ENCODE results near the gene ZNF121.
A peak's percentile ranks its signal among the peaks of the same experiment; 100 is the strongest.
"Not testable (repeated sequence)": the region's sequence is repeated elsewhere in the genome, so short reads cannot be mapped to it uniquely, and the experiment has no call there.

The ZNF121 gene

DNA sequence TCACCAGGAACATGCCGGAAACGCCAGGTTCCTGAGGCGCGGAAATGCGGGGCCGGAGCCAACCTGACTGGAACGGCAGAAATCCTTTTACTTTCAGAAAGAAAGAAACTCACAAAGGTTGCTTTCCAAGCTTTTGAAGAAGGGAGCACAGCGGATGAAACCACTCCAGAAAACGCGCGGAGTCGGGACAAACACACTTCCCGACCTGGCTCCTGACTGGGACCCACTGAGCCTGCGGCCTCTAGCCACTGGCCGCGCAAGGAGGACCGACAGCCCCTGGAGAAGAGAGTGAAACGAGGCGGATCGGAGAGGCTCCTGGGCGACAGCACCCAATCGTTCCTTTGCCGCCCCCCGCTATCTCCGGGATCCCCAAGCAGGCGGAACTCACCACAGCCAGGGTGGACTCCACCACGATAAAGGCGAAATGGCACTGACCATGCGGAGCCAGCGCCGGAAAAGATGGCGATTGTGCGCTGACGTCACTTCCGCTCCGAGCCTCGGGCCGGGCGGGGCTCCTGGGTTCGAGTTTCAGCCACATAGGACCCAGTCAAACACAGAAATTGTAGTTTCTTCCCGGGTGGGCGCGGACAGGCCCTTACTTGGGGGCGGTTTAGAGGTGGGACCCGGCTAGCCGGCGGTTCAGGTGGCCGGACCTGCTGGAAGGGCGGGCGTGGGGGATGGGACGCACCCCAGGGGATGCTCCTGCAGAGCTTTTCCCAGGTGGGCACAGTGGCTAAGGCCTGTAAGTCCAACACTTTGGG is at the start of gene ZNF121:
Gene ZNF121, minus strand, starts transcription at position 432 of the 761 bp plus-strand sequence. CDS start 16,407 bp downstream, outside the sequence.
- DNase-seq = peak; percentile 75 to 77

DNA sequence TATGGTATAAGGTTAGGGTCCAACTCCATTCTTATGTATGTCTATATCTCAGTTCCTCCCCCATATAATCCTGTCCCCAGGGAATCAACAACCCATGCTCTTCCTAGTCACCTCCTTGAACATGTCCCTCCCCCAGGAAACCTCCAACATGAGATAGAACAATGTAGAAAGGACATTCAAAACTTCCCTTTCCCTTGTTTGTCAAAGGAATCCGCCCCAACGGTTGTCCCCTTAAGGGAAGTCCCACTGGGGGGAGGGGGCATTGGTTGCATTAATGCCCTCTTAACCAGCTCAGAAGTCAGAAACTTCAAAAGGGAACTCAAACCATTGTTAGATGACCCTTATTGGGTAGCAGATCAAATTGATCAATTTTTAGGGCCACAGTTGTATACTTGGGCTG is 43.6 kb upstream of the ZNF121 start:
- no peak for DNase-seq

DNA sequence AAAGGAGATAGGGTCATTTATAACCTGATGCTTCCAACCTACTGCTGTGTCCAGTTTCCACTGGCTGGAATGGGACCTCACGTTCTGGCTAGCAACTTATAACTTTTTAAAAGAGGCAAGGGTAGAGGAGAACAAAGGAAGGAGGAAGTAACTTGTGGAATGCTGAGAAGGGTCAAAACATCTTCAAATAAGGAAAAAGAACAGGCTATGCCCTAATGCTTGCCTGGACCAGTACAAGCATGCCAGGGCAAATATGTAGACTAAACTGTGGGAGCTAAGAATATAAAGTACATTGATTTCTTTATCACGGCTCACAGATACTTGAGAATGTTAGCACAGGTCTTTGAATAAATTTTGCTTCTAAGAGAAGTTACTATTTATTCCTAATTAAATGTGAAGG is 38.2 kb upstream of the ZNF121 start:
- no peak for DNase-seq

DNA sequence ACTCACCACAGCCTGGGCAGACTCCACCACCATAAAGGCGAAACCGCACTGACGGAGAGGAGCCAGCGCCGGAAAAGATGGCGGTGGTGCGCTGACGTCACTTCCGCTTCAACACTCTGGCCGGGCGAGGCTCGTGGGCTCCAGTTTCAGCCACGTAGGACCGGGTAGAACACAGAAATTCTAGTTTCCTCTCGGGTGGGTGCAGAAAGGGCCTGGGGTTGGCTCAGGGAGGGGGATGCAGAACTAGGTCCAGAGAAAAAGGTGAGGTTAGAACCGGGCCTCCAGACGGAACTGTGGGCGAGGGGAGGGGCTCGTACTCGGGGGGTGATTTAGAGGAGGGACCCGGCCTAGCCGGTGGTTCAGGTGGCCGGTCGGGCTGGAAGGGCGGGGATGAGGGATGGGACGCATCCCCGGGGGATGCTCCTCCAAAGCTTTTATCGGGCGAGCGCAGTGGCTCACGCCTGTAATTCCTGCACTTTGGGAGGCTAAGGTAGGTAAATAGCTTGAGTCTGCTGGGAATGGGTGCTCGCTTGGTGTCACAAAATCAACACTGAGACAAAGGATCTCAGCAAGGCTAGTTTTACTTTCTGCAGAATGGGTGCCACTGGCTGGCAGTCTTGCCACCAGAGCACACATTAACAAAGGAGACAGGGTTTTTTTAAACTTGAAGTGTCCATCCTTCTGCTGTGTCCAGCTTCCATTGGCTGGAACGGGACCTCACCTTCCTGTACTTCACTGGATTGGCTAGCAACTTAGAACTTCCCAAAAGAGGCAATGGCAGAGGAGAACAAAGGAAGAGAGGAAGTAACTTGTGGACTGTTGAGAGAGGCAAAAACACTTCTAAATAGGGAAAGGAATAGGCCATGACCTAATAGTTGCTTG is 37.1 kb upstream of the ZNF121 start, which contains the start of gene ZNF561:
Gene ZNF561, minus strand, starts transcription at position 77 of the 882 bp plus-strand sequence. CDS start 1,776 bp downstream, outside the sequence.
- peak; percentile 85 to 87 for DNase-seq

DNA sequence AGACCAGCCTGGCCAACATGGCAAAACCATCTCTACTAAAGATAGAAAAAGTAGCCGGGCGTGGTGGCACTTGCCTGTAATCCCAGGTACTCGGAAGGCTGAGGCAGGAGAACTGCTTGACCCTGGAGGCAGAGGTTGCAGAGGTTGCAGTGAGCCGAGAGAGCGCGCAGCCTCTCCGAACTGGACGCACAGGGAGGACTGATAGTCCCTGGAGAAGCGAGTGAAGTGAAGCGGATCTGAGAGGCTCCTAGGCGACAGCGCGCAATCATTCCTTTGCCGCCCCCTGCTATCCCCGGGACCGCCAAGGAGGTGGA is 36.5 kb upstream of the ZNF121 start:
- no peak for DNase-seq

DNA sequence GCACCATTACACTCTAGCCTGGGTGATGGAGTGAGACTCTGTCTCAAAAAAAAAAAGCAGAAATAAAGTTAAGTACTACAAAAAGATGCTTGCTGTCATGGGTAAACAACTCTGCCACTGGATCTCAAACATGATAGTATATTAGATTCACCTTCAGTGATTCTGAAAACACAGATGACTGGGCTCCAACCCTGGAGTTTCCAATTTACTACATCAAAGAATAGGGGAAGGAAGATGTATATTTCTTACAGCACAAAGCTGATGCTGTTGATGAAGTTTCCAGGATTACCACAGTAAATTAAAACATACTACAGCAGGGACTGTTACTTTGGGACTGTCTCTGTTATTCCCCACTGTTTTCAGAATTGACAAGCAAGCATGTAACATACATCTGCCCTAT is 31.5 kb upstream of the ZNF121 start:
- no peak for DNase-seq

DNA sequence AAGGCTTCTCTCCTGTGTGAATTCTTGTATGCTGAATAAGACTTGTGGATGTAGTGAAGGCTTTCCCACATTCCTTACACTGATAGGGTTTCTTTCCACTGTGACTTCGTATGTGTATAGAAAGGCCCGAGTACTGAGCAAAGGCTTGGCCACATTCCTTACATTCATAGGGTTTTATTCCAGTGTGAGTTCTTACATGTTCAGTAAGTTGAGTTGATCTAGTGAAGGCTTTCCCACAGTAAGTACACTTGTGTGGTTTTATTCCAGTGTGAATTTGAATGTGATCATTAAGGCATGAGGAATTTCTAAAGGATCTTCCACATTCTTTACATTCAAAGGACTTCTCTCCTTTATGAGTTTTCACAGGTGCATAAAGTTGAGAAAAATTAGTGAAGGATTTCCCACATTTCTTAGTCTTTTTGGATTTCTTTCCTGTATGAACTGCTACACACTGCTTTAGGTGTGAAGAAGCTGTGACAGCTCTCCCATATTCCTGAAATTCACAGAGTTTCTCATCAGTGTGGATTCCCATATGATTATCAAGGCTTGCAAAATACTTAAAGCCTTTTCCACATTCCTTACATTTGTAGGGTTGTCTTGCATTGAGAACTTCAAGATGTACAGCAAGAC is 26.3 kb upstream of the ZNF121 start:
- no peak for DNase-seq

DNA sequence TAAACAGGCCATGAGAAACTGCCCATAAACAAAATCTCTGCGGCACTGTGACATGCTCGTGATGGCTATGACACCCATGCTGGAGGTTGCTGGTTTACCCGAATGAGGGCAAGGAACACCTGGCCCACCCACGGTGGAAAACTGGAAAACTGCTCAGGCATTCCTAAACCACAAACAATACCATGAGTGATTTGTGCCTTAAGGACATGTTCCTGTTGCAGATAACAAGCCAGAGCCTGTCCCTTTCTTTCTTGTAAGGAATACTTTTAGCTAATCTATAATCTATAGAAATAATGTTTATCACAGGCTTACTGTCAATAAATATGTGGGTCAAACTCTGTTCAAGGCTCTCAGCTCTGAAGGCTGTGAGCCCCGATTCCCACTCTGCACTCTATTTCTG is 24.6 kb upstream of the ZNF121 start:
- no peak for DNase-seq

DNA sequence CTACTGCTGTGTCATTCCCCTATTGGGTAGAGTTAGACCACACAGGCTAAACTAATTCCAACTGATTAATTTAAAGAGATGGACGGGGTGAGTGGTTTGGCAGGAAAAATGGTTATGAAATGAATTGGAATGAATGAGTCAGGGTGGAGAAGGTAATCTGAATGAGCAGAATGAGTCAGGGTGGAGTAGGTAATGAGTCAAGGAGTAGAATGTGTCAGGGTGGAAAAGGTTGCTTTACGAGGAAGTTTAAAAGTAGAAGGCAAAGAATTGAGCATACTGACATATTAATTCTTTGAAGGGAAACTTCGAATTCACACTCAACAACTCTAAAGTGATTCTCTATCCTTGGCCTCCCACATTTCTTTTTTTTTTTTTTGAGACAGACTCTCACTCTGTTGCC is 12.7 kb upstream of the ZNF121 start:
- DNase-seq = no peak

DNA sequence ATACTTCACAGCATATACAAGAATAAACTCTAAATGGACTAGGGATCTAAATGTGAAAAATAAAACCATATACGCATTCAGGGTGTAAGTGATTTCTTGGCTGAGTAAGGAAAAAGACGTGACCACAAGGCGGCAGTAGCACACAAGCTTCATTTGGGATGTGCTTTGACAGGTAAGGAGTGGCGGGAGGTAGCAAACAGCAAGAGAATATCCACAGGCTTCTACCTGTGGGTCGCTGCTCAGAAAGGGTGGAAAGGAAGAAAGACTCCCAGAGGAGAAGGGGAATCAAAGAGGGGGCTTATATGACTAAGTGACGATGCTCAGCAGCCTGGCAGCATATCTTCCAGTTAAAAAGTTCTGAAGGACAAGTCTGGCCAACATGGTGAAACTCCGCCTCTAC is 2.5 kb upstream of the ZNF121 start:
- DNase-seq = peak; percentile 68 to 81

DNA sequence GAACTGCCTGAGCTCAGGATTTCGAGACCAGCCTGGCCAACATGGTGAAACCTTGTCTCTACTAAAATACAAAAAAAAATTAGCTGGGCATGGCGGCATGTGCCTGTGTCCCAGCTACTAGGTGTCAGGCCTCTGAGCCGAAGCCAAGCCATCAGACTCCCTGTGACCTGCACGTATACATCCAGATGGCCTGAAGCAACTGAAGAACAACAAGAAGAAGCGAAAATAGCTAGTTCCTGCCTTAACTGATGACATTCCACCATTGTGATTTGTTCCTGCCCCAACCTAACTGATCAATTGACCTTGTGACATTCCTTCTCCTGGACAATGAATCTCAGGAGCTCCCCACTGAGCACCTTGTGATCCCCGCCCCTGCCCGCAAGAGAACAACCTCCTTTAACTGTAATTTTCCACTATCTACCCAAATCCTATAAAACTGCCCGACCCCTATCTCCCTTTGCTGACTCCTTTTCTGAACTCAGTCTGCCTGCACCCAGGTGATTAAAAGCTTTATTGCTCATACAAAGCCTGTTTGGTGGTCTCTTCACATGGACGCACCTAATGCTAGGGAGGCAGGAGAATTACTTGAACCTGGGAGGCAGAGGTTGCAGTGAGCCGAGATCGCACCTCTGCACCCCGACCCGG is 2.1 kb downstream of the ZNF121 start:
- DNase-seq = not testable (repeated sequence)

DNA sequence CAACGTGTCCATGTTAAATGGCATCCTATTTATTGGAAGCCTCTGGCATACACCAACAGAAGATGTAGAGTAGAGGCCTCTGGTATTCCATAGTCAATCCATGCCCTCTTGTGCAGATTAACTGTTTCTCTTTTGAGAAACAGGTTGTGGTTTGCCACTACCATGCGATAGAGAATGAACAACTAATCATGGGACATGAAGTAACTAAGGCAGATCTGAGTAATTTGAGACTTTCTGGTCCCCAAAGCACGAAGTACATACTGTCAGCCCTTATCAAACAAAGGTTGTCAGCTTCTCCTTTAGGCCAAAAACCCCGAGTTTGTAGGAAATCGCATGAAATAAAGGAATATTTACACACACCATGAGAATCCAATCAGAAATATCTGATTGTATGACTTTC is 3.6 kb downstream of the ZNF121 start:
- no peak for DNase-seq

DNA sequence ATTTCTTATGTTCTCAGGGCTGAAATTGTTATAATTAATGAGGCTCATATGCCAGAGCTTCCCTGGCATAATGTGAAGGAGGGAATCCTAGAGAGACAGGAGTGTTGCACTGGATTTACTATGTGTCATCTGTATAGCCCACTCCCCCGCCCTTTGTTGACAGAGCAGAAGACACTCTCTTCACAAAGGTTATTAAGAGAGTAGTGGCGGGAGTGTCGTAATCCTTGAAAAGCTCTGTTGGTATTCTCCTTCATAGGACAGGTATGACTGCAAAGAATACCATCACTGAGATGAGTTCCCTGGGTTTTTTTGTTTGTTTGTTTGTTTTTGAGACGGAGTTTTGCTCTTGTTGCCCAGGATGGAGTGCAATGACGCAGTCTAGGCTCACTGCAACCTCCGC is 14.0 kb downstream of the ZNF121 start:
- no peak for DNase-seq

DNA sequence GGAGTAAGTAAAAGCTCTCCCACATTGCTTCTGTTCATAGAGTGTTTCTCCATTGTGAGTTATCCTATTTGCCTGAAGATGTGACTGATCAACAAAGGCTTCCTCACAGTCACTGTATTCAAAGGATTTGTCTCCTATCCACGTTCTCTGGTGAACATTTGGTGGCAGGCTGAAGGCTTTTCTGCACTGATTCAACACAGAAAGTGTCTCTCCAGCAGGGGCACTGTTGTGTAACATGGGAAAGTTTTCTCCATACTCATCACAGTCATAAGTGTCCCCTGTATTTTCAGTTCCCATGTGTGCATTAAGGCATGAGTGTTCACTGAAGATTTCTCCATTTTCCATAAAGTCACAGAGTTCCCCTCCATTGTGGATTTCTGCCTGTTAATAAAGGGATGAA is 17.6 kb downstream of the ZNF121 start:
- no peak for DNase-seq

DNA sequence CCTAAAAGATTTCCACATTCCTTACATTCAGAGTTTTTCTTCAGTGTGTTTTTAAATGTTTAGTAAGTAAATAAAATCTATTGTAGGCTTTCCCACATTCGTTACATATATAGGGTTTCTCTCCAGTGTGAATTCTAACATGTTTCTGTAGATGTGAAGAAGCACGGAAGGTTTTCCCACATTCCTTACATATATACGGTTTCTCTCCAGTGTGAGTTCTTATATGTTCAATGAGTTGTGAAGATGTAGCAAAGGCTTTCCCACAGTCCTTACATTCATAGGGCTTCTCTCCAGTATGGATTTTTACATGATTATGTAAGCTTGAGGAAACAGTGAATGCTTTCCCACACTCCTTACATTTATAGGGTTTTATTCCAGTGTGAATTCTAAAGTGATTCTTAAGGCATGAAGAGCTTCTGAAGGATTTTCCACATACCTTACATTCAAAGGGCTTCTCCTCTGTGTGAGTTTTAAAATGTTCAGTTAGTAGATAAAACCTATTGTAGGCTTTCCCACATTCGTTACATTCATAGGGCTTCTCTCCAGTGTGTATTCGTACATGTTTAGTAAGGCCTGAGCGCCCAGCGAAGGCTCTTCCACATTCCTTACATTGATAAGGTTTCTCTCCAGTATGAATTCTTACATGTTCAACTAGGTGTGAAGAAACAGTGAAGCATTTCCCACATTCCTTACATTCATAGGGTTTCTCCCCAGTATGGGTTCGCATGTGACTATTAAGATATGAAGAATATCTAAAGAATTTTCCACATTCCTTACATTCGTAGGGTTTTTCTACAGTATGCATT is 18.2 kb downstream of the ZNF121 start:
- DNase-seq = no peak

DNA sequence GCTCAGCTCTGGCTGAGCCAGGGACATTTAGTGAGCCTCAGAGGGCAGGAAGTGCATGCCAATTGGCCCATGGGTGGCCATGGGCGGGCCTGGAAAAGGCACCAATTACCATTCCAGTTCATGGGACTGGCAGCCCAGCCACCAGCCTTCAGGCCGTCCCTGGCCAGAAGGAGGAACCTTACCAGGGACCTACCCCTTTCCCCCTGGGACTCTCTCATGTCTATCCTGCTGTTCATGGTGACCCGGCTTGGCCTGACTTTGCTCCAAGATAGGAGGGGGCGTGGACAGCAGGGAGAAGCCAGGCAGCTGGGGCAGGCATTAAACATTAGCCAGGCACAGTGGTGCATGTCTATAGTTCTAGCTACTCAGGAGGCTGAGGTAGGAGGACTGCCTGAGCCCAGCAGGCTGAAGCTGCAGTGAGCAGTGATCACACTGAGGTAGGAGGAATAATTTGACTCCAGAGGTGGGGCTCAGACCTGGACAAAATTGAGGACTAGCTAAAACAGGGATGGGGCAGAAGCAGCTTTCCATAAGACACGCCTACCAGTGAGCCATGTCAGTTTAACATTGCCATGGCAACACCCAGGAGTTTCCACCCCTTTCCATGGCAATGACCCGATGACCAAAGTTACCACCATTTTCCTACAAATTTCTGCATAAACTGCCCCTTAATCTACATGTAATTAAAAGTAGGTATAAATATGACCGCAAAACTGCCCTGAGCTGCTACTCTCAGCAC is 31.6 kb downstream of the ZNF121 start:
- no peak for DNase-seq

DNA sequence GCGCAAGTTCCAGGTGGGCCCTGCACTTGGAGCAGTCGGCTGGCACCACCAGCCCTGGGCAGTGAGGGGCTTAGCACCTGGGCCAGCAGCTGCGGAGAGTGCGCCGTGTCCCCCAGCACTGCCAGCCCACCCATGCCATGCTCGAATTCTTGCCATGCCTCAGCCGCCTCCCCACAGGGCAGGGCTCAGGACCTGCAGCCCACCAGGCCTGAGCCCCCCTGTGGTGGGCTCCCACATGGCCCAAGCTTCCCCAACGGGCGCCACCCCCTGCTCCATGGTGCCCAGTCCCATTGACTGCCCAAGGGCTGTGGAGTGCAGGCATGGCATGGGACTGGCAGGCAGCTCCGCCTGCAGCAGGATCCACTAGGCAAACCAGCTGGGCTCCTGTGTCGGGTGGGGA is 36.4 kb downstream of the ZNF121 start:
- no peak for DNase-seq

DNA sequence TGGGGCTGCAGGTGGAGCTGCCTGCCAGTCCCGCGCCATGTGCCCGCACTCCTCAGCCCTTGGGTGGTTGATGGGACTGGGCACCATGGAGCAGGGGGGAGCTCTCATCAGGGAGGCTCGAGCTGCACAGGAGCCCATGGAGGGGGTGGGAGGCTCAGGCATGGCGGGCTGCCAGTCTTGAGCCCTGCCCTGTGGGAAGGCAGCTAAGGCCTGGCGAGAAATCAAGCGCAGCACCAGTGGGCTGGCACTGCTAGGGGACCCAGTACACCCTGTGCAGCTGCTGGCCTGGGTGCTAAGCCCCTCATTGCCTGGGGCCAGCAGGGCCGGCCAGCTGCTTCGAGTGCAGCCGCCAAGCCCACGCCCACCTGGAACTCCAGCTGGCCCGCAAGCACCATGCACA is 43.0 kb downstream of the ZNF121 start:
- DNase-seq = not testable (repeated sequence)

DNA sequence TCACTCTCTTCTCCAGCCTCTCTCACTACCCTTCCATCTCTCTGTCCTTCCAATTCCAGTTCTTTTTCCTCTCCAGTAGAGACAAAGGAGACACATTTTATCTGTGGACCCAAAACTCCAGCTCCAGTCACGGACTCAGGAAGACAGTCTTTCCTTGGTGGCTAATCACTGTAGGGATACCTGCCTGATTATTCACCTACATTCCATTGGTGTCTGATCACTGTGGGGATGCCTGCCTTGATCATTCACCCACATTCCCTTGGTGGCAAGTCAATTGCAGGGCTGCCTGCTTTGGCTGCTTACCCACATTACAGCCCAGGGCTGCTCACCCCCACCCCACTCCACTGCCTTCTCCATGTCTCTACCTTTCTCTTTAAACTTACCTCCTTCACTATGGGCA is 44.4 kb downstream of the ZNF121 start:
- not testable (repeated sequence) for DNase-seq

DNA sequence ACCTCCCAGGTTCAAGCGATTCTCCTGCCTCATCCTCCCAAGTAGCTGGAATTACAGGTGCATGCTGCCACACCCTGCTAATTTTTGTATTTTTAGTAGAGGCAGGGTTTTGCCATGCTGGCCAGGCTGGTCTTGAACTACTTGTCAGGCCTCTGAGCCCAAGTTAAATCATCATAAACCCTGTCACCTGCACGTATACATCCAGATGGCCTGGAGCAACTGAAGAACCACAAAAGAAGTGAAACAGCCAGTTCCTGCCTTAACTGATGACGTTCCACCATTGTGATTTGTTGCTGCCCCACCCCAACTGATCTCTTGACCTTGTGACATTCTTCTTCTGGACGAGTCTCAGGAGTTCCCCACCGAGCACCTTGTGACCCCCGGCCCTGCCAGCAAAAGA is 45.1 kb downstream of the ZNF121 start:
- DNase-seq = not testable (repeated sequence)

All from activated CD4-positive, alpha-beta T cell treated with anti-CD3 and anti-CD28 coated beads for 4 hours (primary cell).